KMS-11 (cell line): ENCODE data around the gene ACAD11.

Source experiments
- H2AFZ ChIP-seq: fragments of 200-600 bp; sonication (generic); 2 replicates; pipeline ENCODE4 v1.6.1; 2016; ENCODE audit warnings: antibody characterized with exemption, mixed run types, low read depth
- H3K27ac ChIP-seq: fragments of 200-600 bp; sonication (generic); 2 replicates; pipeline ENCODE4 v1.6.1; 2016; ENCODE audit warnings: mild to moderate bottlenecking, mixed run types
- H3K27me3 ChIP-seq: fragments of 200-600 bp; sonication (generic); 2 replicates; pipeline ENCODE4 v1.6.1; 2017; ENCODE audit warnings: mild to moderate bottlenecking, low read depth, mixed run types, moderate library complexity; ENCODE audit not compliant: insufficient read depth
- H3K36me3 ChIP-seq: fragments of 200-600 bp; sonication (generic); 2 replicates; pipeline ENCODE4 v1.6.1; 2017; ENCODE audit warnings: mild to moderate bottlenecking, mixed run types; ENCODE audit not compliant: insufficient read depth
- H3K4me1 ChIP-seq: fragments of 200-600 bp; sonication (generic); 2 replicates; pipeline ENCODE4 v1.6.1; 2016; ENCODE audit warnings: mild to moderate bottlenecking, low read depth, mixed run types; ENCODE audit not compliant: poor library complexity, severe bottlenecking
- H3K4me2 ChIP-seq: fragments of 200-600 bp; sonication (generic); 2 replicates; pipeline ENCODE4 v1.7.0; 2016; ENCODE audit warnings: mild to moderate bottlenecking, mixed run types
- H3K4me3 ChIP-seq: fragments of 200-600 bp; sonication (generic); IDR thresholded peaks from 2 replicates; pipeline ENCODE4 v1.6.1; 2017; ENCODE audit warnings: low read depth, low read length, mixed read lengths; ENCODE audit not compliant: insufficient read depth
- H3K79me2 ChIP-seq: fragments of 200-600 bp; sonication (generic); 2 replicates; pipeline ENCODE4 v1.6.1; 2016; ENCODE audit warnings: low read depth, mixed run types; ENCODE audit not compliant: insufficient read depth
- H3K9ac ChIP-seq: fragments of 200-600 bp; sonication (generic); 2 replicates; pipeline ENCODE4 v1.6.1; 2016; ENCODE audit warnings: mild to moderate bottlenecking, mixed run types
- H4K20me1 ChIP-seq: fragments of 200-600 bp; sonication (generic); 2 replicates; pipeline ENCODE4 v1.6.1; 2016; ENCODE audit warnings: mild to moderate bottlenecking, mixed run types; ENCODE audit not compliant: insufficient read depth
- TF ChIP-seq, protein P1 (sequence below): fragments of 200-600 bp; sonication (generic); conservative IDR thresholded peaks from 2 replicates; pipeline ENCODE4 v1.6.1; 2017; ENCODE audit warnings: low read depth, mild to moderate bottlenecking, antibody characterized with exemption, low read length, moderate library complexity, mixed read lengths

The ACAD11 gene

DNA sequence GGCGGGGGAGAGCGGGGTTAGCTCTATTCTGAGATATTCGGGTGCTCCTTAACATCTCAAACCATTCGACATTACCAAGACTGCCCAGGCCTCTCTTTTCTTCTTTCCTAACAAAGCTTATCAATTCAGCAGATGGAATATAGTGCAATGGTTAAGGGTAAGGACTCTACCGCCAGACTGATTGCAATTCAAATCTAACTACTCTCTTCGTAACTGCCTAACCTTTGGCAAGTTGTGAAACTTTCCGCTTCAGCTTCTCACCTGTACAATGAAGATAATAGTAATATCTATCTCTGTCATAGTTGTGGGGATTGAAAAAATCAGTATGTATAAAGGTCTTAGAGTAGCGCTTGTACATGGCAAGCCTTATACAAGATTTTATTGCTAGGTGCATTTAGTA, 1.5 kb upstream of the ACAD11 start:
- H3K36me3 ChIP-seq: no peaks in the 10 kb centered on the region
- H2AFZ ChIP-seq: peak overlapping the region; percentile 96
- H3K9ac ChIP-seq: peak overlapping the region; percentile 96; the same call in 1 of the 2 replicates
- peaks cover 71% of the 10 kb centered on the region for H3K79me2 ChIP-seq
- TF ChIP-seq, protein P1, sequence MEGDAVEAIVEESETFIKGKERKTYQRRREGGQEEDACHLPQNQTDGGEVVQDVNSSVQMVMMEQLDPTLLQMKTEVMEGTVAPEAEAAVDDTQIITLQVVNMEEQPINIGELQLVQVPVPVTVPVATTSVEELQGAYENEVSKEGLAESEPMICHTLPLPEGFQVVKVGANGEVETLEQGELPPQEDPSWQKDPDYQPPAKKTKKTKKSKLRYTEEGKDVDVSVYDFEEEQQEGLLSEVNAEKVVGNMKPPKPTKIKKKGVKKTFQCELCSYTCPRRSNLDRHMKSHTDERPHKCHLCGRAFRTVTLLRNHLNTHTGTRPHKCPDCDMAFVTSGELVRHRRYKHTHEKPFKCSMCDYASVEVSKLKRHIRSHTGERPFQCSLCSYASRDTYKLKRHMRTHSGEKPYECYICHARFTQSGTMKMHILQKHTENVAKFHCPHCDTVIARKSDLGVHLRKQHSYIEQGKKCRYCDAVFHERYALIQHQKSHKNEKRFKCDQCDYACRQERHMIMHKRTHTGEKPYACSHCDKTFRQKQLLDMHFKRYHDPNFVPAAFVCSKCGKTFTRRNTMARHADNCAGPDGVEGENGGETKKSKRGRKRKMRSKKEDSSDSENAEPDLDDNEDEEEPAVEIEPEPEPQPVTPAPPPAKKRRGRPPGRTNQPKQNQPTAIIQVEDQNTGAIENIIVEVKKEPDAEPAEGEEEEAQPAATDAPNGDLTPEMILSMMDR: no peak
- peak overlapping the region; percentile 90; the same call in 1 of the 2 replicates for H3K27ac ChIP-seq
- peaks cover 31% of the 10 kb centered on the region for H3K4me1 ChIP-seq
- H3K27me3 ChIP-seq: no peaks in the 10 kb centered on the region
- H4K20me1 ChIP-seq: 0 out of 2 replicates have a peak, but pooled peaks cover 8% of the 10 kb centered on the region
- peak overlapping the region; percentile 88 for H3K4me2 ChIP-seq
- peak overlapping the region; percentile 90 for H3K4me3 ChIP-seq

DNA sequence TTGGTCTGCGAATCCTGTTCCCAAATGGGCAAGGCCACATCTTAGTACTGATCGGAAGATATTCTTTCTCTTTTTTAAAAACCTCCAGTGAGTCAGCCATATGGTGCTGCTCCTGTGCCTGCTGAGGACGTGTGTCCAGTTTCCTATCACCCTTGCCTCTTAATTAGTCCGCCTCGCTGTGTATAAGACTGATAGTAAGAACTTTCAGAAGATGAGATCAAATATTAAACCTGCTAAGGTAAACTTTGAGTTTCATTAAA, 1.1 kb upstream of the ACAD11 start:
- peak overlapping the region; percentile 88 for H3K4me2 ChIP-seq
- H2AFZ ChIP-seq: peak overlapping the region; percentile 96
- H3K36me3 ChIP-seq: no peaks in the 10 kb centered on the region
- no peaks in the 10 kb centered on the region for H3K27me3 ChIP-seq
- H3K9ac ChIP-seq: peak overlapping the region; percentile 96
- H3K79me2 ChIP-seq: peaks cover 68% of the 10 kb centered on the region
- H3K4me3 ChIP-seq: peak overlapping the region; percentile 90
- H3K4me1 ChIP-seq: peaks cover 31% of the 10 kb centered on the region
- H3K27ac ChIP-seq: peak overlapping the region; percentile 90
- TF ChIP-seq, protein P1: no peak
- 0 out of 2 replicates have a peak, but pooled peaks cover 8% of the 10 kb centered on the region for H4K20me1 ChIP-seq

DNA sequence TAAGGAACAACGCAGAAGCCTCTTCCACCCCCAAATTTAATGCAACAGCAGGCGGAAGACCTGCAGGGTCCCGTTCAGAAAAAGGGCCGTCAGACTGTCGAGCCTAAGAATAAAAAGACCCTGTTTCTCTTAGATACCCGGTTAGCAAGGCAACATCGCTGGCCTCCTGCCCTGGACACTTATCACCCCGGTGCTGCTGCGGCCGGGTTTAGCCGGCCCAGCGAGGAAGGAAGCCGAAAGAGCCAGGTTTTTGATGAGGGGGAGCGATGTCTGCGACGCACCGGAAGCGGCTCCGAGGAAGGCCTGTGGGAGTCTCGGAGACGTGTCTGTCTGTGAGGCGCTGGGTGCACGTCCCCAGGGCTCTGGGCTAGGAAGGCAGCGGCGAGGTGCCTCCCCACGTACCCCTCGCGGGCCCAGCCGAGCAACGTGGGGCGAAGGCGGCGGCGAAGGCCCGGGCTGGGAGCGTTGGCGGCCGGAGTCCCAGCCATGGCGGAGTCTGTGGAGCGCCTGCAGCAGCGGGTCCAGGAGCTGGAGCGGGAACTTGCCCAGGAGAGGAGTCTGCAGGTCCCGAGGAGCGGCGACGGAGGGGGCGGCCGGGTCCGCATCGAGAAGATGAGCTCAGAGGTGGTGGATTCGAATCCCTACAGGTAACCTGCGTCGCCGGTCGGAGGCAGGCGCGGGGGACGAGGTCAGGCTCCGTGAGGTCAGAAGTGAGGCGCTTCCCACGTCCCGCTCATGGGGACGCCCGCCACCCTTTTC, 622 bp upstream of the ACAD11 start, which contains the start of gene UBA5:
TSS of gene UBA5 (plus strand) at position 278 of the 759 bp plus-strand sequence. CDS start at position 487, 209 bp downstream.
- TF ChIP-seq, protein P1: no peak
- peak within 1 kb of the TSS; percentile 96 for H3K9ac ChIP-seq
- H3K27me3 ChIP-seq: no peaks in the 10 kb centered on the region
- no peaks in the 10 kb centered on the region for H3K36me3 ChIP-seq
- H3K27ac ChIP-seq: peak within 1 kb of the TSS; percentile 90
- peaks cover 31% of the 10 kb centered on the region for H3K4me1 ChIP-seq
- H3K4me3 ChIP-seq: peak within 1 kb of the TSS; percentile 90
- H4K20me1 ChIP-seq: 0 out of 2 replicates have a peak, but pooled peaks cover 8% of the 10 kb centered on the region
- peak within 1 kb of the TSS; percentile 88 for H3K4me2 ChIP-seq
- H2AFZ ChIP-seq: peak within 1 kb of the TSS; percentile 96
- peaks cover 63% of the 10 kb centered on the region for H3K79me2 ChIP-seq

DNA sequence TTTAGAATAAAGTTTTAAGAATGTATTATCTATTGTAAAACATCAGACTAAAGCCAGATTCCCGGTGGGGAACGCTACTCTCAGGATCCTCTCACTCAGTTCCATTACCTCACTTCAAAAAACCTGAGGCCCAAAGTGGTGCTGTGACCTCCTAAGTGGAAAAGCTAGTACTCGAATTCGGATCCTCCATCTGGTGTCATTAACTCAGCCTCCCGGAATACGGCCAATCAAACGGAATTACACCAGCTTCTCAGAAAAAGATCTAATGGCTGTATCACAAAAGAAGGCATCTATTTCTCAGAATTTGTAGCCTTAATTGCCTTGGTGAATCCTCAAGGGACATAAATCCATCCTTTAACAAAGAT, 627 bp downstream of the ACAD11 start:
- 0 out of 2 replicates have a peak, but pooled peaks cover 8% of the 10 kb centered on the region for H4K20me1 ChIP-seq
- peaks cover 51% of the 10 kb centered on the region for H3K79me2 ChIP-seq
- no peaks in the 10 kb centered on the region for H3K27me3 ChIP-seq
- TF ChIP-seq, protein P1: no peak
- peak overlapping the region; percentile 96 for H2AFZ ChIP-seq
- H3K36me3 ChIP-seq: no peaks in the 10 kb centered on the region
- H3K9ac ChIP-seq: peak overlapping the region; percentile 96; the same call in 1 of the 2 replicates
- H3K4me1 ChIP-seq: peaks cover 31% of the 10 kb centered on the region
- H3K27ac ChIP-seq: peak overlapping the region; percentile 90
- H3K4me3 ChIP-seq: peak overlapping the region; percentile 65
- H3K4me2 ChIP-seq: peak overlapping the region; percentile 88
